ENCODE results near the gene CD320. TPM values are rescaled to one million over a fixed set of nuclear protein-coding genes. Genes with fewer than 3 reads are reported as not detected.
A peak's percentile ranks its signal among the peaks of the same experiment; 100 is the strongest.

Gene CD320
- total and polyA plus RNA-seq, 4 donors, result 19.1 to 55.6 (median 46.2) TPM

DNA sequence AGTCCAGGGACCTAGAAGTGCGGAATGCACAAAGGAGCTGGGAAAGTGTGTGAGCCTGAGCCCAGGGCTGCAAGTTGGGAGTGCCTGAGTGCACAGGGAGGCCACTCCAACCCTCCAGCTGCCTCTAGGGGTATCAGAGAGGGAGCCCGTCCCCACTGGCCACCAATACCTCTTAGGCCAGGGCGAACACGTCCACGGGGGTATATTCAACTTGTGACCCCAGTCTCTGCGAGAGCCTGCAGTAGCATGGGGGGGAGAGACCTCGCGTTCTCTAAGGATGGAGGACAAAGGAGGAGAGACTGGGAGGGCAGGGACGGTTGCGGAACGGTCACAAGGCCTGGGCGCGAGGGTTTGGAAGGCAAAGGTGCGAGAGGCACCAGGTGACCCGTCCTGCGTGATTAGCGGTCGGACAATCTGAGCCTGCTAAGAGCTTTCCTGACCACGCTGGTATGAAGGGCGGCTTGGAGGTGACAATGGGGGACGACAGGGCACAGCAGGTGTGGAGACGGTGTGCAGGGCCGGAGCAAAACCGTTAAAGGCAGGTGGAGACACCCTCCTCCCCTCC lies 676 bp downstream of the CD320 start:
- Histone ChIP-seq H3K36me3 (ENCODE audit: control insufficient read depth in 4 of 4, insufficient read depth in 4 of 4, low read length in 4 of 4) (peaks cover 0 to 13% (median 12%) of the 10 kb centered on the region in 4 donors), H3K9me3 (ENCODE audit: control insufficient read depth in 4 of 4, insufficient read depth in 3 of 4, low read length in 3 of 4) (no peaks in the 10 kb centered on the region), H3K4me1 (ENCODE audit: control insufficient read depth in 5 of 5, insufficient read depth in 5 of 5, low read length in 5 of 5) (peaks cover 0 to 19% (median 5%) of the 10 kb centered on the region in 5 donors), H3K4me3 (peak overlapping the region; percentile 51), H3K27me3 (ENCODE audit: control insufficient read depth in 3 of 3, insufficient read depth in 3 of 3, low read length in 2 of 3) (no peaks in the 10 kb centered on the region), H3K27ac (ENCODE audit: low read depth in 1 of 2, low read length in 1 of 2) (peak overlapping the region in 1 of 2 donors; percentile 84), H3K9ac (ENCODE audit: insufficient read depth in 1 of 2, low read length in 2 of 2) (peak overlapping the region; percentile 51 to 60)
- TF ChIP-seq, protein P1, sequence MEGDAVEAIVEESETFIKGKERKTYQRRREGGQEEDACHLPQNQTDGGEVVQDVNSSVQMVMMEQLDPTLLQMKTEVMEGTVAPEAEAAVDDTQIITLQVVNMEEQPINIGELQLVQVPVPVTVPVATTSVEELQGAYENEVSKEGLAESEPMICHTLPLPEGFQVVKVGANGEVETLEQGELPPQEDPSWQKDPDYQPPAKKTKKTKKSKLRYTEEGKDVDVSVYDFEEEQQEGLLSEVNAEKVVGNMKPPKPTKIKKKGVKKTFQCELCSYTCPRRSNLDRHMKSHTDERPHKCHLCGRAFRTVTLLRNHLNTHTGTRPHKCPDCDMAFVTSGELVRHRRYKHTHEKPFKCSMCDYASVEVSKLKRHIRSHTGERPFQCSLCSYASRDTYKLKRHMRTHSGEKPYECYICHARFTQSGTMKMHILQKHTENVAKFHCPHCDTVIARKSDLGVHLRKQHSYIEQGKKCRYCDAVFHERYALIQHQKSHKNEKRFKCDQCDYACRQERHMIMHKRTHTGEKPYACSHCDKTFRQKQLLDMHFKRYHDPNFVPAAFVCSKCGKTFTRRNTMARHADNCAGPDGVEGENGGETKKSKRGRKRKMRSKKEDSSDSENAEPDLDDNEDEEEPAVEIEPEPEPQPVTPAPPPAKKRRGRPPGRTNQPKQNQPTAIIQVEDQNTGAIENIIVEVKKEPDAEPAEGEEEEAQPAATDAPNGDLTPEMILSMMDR (IDR thresholded peaks at IDR 0.05; ENCODE audit: control extremely low read depth, extremely low read depth), result no peak
- DNase-seq, result peak in 1 of 3 donors; percentile 15
- ATAC-seq (ENCODE audit: insufficient read depth, low FRiP score), result no peak
- WGBS, 2 donors, result 29 to 53% methylated on average over 24 of the region's 24 CpGs

DNA sequence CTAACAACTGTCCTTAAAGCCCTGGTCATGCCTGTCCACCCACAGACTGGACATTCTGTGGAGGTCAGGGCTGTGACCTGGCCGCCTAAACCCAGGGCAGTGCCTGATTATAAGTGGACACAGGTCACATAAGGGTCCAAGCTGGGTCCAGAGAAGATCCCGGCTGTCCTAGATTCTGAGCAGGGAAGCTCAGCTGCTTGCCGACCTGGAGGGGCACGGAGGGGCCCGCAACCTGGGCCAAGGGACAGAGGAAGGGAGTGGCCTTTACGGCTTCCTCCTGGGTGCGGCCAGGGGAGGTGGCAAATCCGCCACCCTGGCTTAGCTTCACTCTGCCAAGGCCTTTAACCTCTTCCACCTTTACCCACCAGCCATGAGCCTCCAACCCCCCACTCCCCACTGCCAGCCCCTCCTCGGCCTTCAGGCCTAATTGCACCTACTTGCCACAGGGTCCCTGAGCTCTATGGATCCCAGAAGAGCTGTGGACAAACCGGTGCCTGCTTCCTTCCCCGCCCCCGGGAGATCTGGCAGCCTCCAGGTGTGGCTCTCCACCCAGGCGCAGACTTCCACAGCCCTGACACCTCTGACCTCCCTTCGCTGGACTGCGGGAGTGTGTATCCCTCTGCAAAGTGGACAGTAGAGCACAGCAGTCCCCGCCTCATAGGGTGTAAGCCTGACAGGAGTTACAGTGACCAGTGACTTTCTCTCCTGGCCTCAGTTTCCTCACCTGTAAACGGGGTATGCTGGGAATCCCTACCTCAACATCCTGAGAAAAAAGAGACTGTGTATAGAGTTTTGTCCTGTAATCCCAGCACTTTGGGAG lies 1.7 kb downstream of the CD320 start:
- H3K9me3 ChIP-seq (ENCODE audit: control insufficient read depth in 4 of 4, insufficient read depth in 3 of 4, low read length in 3 of 4), result no peaks in the 10 kb centered on the region
- WGBS, 2 donors, result 67 to 79% methylated on average over 17 of the region's 17 CpGs
- no peaks in the 10 kb centered on the region for H3K27me3 ChIP-seq (ENCODE audit: control insufficient read depth in 3 of 3, insufficient read depth in 3 of 3, low read length in 2 of 3)
- DNase-seq (no peak), ATAC-seq (ENCODE audit: insufficient read depth, low FRiP score) (no peak)
- H3K4me1 ChIP-seq (ENCODE audit: control insufficient read depth in 5 of 5, insufficient read depth in 5 of 5, low read length in 5 of 5), result peaks cover 0 to 19% (median 4%) of the 10 kb centered on the region in 5 donors
- H3K9ac ChIP-seq (ENCODE audit: insufficient read depth in 1 of 2, low read length in 2 of 2), result no peak overlapping the region
- H3K4me3 ChIP-seq, result no peak overlapping the region
- H3K27ac ChIP-seq (ENCODE audit: low read depth in 1 of 2, low read length in 1 of 2), result peak overlapping the region in 1 of 2 donors; percentile 17
- TF ChIP-seq, protein P1 (IDR thresholded peaks at IDR 0.05; ENCODE audit: control extremely low read depth, extremely low read depth), result no peak
- peaks cover 0 to 15% (median 12%) of the 10 kb centered on the region in 4 donors for H3K36me3 ChIP-seq (ENCODE audit: control insufficient read depth in 4 of 4, insufficient read depth in 4 of 4, low read length in 4 of 4)

DNA sequence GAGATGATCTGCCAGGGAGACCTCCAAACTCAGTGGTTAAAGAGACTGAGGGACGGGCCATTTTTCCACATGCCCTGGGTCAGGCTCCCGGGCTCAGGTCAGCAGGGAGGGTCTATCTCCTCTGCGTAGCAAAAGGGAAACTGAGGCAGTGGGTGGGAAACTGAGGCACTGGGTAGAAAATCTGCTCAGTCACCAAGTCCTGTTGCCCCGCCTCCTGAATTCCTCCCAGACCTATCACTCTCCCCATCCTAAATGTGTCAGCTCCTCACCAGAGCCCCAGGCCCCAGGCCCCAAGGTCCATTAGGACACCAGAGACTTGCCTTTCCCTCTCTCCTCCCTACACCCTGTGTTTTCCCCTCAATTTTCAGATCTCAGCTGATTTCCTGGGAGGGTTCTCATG lies 2.4 kb downstream of the CD320 start:
- TF ChIP-seq, protein P1 (IDR thresholded peaks at IDR 0.05; ENCODE audit: control extremely low read depth, extremely low read depth), result no peak
- WGBS, 2 donors, result 72 to 77% methylated on average over 4 of the region's 4 CpGs
- Histone ChIP-seq H3K4me3 (no peak overlapping the region), H3K9ac (ENCODE audit: insufficient read depth in 1 of 2, low read length in 2 of 2) (no peak overlapping the region), H3K9me3 (ENCODE audit: control insufficient read depth in 4 of 4, insufficient read depth in 3 of 4, low read length in 3 of 4) (no peaks in the 10 kb centered on the region), H3K27ac (ENCODE audit: low read depth in 1 of 2, low read length in 1 of 2) (peak overlapping the region in 1 of 2 donors; percentile 17), H3K27me3 (ENCODE audit: control insufficient read depth in 3 of 3, insufficient read depth in 3 of 3, low read length in 2 of 3) (no peaks in the 10 kb centered on the region), H3K36me3 (ENCODE audit: control insufficient read depth in 4 of 4, insufficient read depth in 4 of 4, low read length in 4 of 4) (peaks cover 0 to 11% (median 7%) of the 10 kb centered on the region in 4 donors), H3K4me1 (ENCODE audit: control insufficient read depth in 5 of 5, insufficient read depth in 5 of 5, low read length in 5 of 5) (peaks cover 0 to 19% (median 4%) of the 10 kb centered on the region in 5 donors)
- ATAC-seq (ENCODE audit: insufficient read depth, low FRiP score) (no peak), DNase-seq (no peak)
